Measurements from ENCODE around the gene EFCAB11.

Gene EFCAB11

DNA sequence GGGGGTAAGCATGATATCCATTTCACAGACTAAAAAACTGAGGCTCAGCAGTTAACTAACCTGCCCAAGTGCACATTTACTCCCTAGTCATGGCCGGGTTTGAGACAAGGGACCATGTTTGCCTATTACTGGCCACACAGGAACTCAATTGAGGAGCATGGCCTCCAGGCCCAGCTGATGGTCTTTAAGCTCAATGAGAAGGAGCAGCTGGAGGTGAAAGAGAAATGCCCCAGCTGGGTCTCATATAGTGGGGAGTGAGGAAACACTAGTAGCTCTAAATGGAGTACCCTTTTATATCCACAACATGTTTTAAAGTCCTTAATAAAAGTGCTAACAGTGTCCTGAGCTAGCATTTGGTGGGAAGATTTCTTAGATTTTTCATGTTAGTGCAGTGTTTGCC, 2.8 kb upstream of the EFCAB11 start:
- DNase-seq (ENCODE audit: low read depth in 2 of 2), result no peak

GRCh38 chr14:89956661-89957009, 2.1 kb upstream of the EFCAB11 start:
- no peak for DNase-seq (ENCODE audit: low read depth in 2 of 2)

DNA sequence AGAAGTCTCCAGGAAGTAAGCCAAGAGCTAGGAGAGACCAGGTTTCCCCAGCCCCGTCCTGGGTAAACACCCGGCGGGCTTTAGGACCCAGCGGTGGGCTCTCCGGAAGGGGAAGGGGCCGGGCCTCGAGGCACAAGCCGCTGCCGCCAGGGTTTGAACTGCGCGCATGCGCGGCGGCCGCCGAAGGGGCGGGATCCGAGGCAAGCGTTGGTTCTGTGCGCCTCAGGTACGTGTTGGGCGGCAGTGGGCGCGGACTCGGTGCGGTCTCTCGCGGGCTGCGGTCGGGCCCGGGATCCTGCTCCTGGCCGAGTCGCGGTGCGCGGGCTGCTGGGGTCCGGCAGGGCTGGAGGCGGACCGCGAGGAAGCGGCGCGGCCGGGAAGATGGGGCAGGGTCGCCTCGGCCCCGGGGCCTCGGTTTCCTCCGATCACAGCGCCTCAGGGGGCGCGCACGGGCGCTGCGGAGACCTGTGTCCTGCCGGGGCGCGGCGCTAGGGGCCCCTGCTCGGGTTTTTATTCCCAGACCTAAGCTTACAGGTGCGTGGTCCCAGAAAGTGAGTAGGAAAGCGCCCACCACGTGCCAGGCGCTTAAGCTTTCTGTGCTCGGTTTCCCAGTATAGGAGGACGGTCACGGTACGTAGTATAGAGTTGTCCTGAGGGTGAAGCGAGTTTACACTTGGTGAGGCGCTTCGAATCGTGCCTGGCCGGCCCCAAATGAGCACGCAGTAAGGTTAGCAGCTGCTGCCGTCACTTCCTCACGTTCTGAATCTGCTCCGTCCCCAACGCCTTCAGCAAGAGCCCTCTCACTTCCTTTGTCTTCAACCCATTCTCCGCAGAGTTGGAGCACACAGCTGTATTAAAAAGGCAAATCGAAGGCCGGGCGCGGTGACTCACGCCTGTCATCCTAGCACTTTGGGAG, 1.5 kb upstream of the EFCAB11 start, which contains the start of gene TDP1:
Gene TDP1, plus strand, starts transcription at position 183 of the 916 bp plus-strand sequence. CDS start 7,188 bp downstream, outside the sequence.
- peak; percentile 93 for DNase-seq (ENCODE audit: low read depth in 2 of 2)

- DNase-seq (ENCODE audit: low read depth in 2 of 2), result no peak
Observed at GRCh38 chr14:89955022-89955744, 653 bp upstream of the EFCAB11 start.

GRCh38 chr14:89953602-89954001, 928 bp downstream of the EFCAB11 start:
- DNase-seq (ENCODE audit: low read depth in 2 of 2), result no peak

- DNase-seq (ENCODE audit: low read depth in 2 of 2), result no peak
Observed at GRCh38 chr14:89952576-89952975, 2.0 kb downstream of the EFCAB11 start.

DNA sequence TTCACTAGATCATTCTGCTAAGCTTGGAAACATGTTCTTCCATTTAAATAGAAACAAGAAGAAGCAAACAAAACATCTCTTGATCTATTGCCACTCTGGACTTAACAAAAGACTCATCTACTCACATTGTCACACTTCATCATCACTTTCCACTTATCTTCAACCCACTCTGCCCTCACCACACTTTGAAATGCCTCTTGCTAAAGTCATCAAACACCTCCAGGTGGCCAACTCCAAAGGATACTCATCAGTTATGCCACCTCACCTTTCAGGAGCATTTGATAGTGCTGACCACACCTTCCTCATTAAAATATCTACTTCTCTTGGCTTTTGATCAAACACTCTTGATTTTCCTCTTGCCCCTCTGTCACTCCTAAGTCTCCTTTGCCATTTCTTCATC, 7.2 kb downstream of the EFCAB11 start:
- no peak for DNase-seq (ENCODE audit: low read depth in 2 of 2)

DNA sequence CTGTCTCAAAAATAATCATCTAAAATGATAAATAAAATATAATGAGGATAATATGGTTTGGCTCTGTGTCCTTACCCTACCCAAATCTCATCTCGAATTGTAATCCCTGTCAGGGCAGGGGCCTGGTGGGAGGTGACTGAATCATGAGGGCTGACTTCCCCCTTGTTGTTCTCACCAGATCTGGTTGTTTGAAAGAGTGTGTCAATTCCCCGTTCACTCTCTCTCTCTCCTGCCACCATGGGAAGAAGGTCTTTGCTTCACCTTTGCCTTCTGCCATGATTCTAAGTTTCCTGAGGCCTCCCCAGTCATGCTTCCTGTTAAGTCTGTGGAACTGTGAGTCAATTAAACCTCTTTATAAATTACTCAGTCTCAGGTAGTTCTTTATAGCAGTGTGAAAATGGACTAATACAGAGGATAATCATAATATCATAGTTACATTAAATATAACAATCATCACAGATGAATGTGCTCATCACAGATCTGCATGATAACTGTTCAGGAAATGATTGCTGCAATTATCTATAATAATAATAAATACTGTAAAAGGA, 12.6 kb downstream of the EFCAB11 start:
- no peak for DNase-seq (ENCODE audit: low read depth in 2 of 2)

DNA sequence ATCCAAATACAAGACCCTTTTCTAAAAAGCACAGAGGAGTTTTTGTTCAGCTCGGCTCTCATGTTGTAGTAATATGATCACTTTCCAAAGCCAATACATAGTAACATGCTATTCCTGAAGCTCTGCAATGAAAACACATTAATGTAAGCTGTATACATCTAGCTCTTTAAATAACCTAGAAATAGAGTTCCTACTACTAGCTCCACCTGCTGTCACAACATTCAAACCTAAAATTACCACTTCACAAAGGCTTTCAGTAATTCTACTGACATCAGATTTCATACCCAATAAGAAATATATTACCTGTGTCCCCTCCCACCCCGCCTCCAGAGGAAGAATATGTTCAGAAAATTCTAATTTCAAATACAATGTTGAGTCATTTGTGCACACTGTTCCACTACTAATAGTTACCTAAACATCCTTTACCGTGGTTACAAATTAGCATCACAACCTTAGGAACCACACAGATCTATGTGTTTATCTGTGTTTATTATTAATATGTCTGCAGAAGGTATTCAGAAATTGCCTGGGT, 17.8 kb downstream of the EFCAB11 start:
- no peak for DNase-seq (ENCODE audit: low read depth in 2 of 2)

GRCh38 chr14:89933002-89933401, 21.5 kb downstream of the EFCAB11 start:
- no peak for DNase-seq (ENCODE audit: low read depth in 2 of 2)

DNA sequence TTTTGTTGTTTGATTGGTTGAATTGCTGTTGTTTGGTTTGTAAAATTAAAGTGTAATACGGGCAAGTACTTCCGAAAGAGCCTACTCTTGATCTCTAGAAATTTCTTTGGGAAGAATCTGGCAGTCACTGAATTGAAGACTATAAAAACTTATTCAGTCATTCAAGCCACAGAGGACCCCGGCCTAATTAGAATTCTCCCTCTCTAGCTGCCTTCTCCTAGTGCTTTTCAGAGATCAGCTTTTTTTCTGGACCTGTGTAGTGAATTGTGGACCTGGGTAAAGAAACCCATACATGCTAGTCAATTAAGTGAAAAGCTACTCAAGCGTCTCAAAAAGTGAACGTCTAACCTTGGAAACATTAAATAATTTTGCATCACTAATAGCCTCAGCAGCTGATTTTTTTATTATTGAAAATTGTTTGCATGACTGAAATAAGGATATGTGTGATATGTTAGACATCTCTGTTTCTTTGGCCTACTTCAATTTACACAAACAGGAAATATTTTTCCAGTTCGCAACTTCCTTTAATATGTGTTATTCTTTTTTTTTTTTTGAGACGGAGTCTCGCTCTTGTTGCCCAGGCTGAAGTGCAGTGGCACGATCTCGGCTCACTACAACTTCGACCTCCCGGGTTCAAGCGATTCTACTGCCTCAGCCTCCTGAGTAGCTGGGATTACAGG, 27.2 kb downstream of the EFCAB11 start:
- no peak for DNase-seq (ENCODE audit: low read depth in 2 of 2)

- DNase-seq (ENCODE audit: low read depth in 2 of 2), result no peak
Observed at GRCh38 chr14:89926694-89927093, 27.8 kb downstream of the EFCAB11 start.

DNA sequence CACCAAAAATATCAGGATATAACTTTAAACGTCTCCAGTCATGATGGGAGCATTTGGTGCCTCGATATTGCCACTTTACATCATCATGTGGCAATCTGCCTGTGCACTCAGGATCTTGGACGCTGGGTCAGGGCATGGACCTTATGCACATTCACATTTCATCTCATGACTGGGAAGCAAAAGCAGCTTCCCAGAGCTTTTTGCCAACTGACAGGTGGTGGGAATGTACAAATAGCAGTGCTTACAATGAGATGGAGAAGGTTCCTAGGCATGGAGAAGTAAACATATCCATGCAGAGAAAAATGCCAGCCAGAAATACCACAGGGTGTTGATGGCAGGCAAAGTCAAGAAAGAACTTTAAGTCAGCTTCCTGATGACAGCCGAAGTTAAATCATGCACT, 30.3 kb downstream of the EFCAB11 start:
- DNase-seq (ENCODE audit: low read depth in 2 of 2), result no peak

DNA sequence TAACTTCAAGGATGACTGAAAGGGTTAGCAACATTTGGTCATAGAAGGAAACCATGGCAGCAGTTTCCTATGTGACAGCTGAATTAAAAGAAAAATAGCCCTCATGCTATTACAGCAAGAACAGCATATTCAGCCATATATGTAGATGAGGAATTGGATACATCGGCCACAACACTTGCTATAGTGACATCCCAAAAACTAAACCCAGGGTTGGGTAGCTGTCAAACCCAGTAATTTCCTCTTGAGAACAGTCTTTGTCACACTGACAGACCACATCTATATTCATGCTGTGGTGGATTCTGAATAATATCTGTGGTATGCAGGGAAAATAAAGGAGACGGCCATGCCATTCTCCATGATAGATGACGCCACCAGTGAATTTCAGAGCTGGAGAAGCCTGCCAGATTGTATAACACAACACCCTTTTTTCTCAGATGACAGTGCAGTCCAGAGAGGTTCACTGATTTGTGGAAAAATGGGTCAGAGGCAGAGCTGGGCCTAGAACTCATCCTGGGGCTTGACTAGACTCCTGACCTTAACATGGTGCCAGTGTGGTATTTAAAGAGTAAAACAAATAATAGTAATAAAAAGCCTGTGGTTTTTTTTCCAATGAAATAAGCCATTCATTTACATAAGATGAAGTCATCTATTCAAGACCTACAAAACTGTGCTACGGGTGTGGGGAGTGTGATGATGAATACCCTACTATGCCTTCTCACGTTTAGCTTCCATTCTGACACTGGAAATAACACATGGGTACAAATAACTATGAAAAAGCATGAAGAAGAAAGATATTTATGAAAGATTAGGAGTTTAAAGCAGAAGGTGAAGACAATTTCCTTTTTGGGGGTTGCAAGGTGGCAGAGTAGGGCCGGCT, 32.3 kb downstream of the EFCAB11 start:
- no peak for DNase-seq (ENCODE audit: low read depth in 2 of 2)

- no peak for DNase-seq (ENCODE audit: low read depth in 2 of 2)
Observed at GRCh38 chr14:89921346-89921745, 33.2 kb downstream of the EFCAB11 start.

DNA sequence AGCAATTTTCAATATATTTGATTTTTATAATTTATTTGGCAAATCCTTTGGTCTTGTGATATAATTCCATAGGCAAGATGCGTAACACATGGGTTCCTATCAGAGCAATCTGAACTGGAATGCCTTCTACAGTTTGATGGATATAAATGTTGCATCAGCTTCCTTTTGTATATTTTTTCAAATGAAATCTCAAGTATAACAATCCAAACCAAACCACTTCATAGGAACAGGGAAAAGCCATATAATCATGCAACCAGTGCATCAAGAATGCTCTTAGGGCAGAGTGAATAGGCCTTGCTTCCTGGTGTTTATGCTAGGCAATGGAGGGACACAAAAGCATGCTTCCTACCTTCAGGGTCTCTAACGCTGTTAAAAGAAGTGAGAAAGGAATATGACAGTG, 34.5 kb downstream of the EFCAB11 start:
- DNase-seq (ENCODE audit: low read depth in 2 of 2), result no peak

- no peak for DNase-seq (ENCODE audit: low read depth in 2 of 2)
Observed at GRCh38 chr14:89918721-89919120, 35.8 kb downstream of the EFCAB11 start.

- peak; percentile 43 to 46 for DNase-seq (ENCODE audit: low read depth in 2 of 2)
Observed at GRCh38 chr14:89915114-89915878, 39.2 kb downstream of the EFCAB11 start.

- no peak for DNase-seq (ENCODE audit: low read depth in 2 of 2)
Observed at GRCh38 chr14:89912667-89913211, 41.8 kb downstream of the EFCAB11 start.

DNA sequence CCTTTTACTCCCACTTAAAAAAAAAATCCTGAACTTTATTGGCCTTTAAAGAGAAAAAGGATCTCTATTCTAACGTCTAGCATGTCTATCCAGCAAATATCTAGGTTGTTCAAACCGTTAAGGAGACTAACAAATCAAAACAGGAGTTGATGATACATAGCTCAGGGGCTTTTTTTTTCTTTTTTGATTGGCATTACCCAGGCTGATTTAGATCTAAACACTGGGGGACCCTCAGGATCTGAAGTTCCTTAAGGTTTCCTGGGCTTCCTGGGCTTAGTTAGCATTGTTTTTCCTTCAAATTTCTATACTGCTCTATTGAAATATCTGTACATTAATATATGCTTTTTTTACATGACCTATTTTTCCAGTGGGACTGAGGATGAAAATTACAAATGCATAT, 42.3 kb downstream of the EFCAB11 start:
- no peak for DNase-seq (ENCODE audit: low read depth in 2 of 2)
